ENCODE data around the gene PFKFB4.

- TF ChIP-seq POLR2A (IDR thresholded peaks at IDR 0.05) (no peak), CTCF (IDR thresholded peaks at IDR 0.05) (no peak)
These were observed 13.2 kb downstream of the PFKFB4 start for GRCh38 chr3:48543271-48543866.
